CD14-positive monocyte (primary cell): ENCODE data around the gene CCDC51. TPM values are rescaled to one million over a fixed set of nuclear protein-coding genes. Genes with fewer than 3 reads are reported as not detected.

Experiments
- DNase-seq, 3 donors: peaks; one replicate each; pipeline ENCODE4 v3.0.0-alpha.2; 2011 to 2022
- H2AFZ ChIP-seq: 2 replicates; pipeline ENCODE4 v1.6.0; 2012; ENCODE audit warnings: mild to moderate bottlenecking, low read depth, low read length, inconsistent platforms; ENCODE audit not compliant: insufficient read depth, poor library complexity, severe bottlenecking
- H3K27ac ChIP-seq, 2 donors: 1 replicate in 1 of 2; 2 replicates in 1 of 2; pipeline ENCODE4 v1.5.1; 2012 to 2013; ENCODE audit warnings: low read length in 2 of 2, control low read depth in 1 of 2, inconsistent platforms in 1 of 2, low read depth in 1 of 2, mild to moderate bottlenecking in 1 of 2
- H3K27me3 ChIP-seq, 2 donors: one replicate each; pipeline versions ENCODE4 v1.6.0 to v1.6.1; 2011 to 2013; ENCODE audit warnings: low read length in 2 of 2; ENCODE audit not compliant: control insufficient read depth in 2 of 2, insufficient read depth in 2 of 2
- H3K36me3 ChIP-seq, 2 donors: replicated peaks in 1 of 2; 1 replicate in 1 of 2; 2 replicates in 1 of 2; pipeline versions ENCODE4 v1.5.1 to v1.6.1; 2012 to 2013; ENCODE audit warnings: low read length in 2 of 2, control low read depth in 1 of 2, inconsistent platforms in 1 of 2, mild to moderate bottlenecking in 1 of 2; ENCODE audit not compliant: insufficient read depth in 2 of 2, control insufficient read depth in 1 of 2
- H3K4me1 ChIP-seq, 2 donors: 1 replicate in 1 of 2; 2 replicates in 1 of 2; pipeline versions ENCODE4 v1.5.1 to v1.6.1; 2012 to 2013; ENCODE audit warnings: low read length in 2 of 2, control low read depth in 1 of 2, inconsistent platforms in 1 of 2, mild to moderate bottlenecking in 1 of 2, moderate library complexity in 1 of 2; ENCODE audit not compliant: insufficient read depth in 2 of 2, control insufficient read depth in 1 of 2
- H3K4me2 ChIP-seq: replicated peaks from 2 replicates; pipeline ENCODE3; 2012; ENCODE audit warnings: low read length, moderate library complexity, mild to moderate bottlenecking; ENCODE audit not compliant: poor library complexity, severe bottlenecking; ENCODE audit errors: extremely low read depth
- H3K4me3 ChIP-seq, 3 experiments: fragments of 200-600 bp in 1 of 3; sonication (generic) in 1 of 3; replicated peaks in 1 of 3; 1 replicate in 2 of 3; 2 replicates in 1 of 3; pipeline ENCODE4 v1.5.1; 2011 to 2013; ENCODE audit warnings: low read length in 3 of 3, mild to moderate bottlenecking in 3 of 3, control low read depth in 2 of 3, low read depth in 2 of 3, inconsistent platforms in 1 of 3, moderate library complexity in 1 of 3
- H3K79me2 ChIP-seq: 2 replicates; pipeline ENCODE4 v1.6.0; 2012; ENCODE audit warnings: mild to moderate bottlenecking, control low read depth, inconsistent platforms, low read length, moderate library complexity; ENCODE audit not compliant: insufficient read depth
- H3K9ac ChIP-seq: 2 replicates; pipeline ENCODE4 v1.6.0; 2017; ENCODE audit warnings: low read length, mild to moderate bottlenecking; ENCODE audit not compliant: insufficient read depth, poor library complexity, severe bottlenecking
- H3K9me3 ChIP-seq, 2 donors: replicated peaks in 1 of 2; 1 replicate in 1 of 2; 2 replicates in 1 of 2; pipeline versions ENCODE4 v1.5.1 to v1.6.1; 2012 to 2013; ENCODE audit warnings: low read length in 2 of 2, control low read depth in 1 of 2; ENCODE audit not compliant: control insufficient read depth in 1 of 2, insufficient read depth in 1 of 2
- H4K20me1 ChIP-seq: 2 replicates; pipeline ENCODE4 v1.6.0; 2012; ENCODE audit warnings: mild to moderate bottlenecking, low read length, control low read depth, moderate library complexity; ENCODE audit not compliant: insufficient read depth
- H3K27ac Mint-ChIP-seq, 7 donors: one replicate each; pipeline ENCODE4 v1.8.0; 2020; ENCODE audit warnings: mild to moderate bottlenecking in 7 of 7, mixed read lengths in 7 of 7, moderate library complexity in 6 of 7, inconsistent platforms in 2 of 7
- H3K27me3 Mint-ChIP-seq, 3 donors: one replicate each; pipeline ENCODE4 v1.8.0; 2021 to 2022; ENCODE audit warnings: low read depth in 3 of 3, mild to moderate bottlenecking in 3 of 3, mixed read lengths in 3 of 3, moderate library complexity in 3 of 3, inconsistent platforms in 1 of 3
- H3K36me3 Mint-ChIP-seq, 2 donors: one replicate each; pipeline ENCODE4 v1.8.0; 2020; ENCODE audit warnings: mixed read lengths in 2 of 2, inconsistent platforms in 1 of 2, mild to moderate bottlenecking in 1 of 2
- H3K4me1 Mint-ChIP-seq: one replicate; pipeline ENCODE4 v1.8.0; 2020; ENCODE audit warnings: mild to moderate bottlenecking, mixed read lengths
- H3K4me3 Mint-ChIP-seq, 2 donors: one replicate each; pipeline ENCODE4 v1.8.0; 2020; ENCODE audit warnings: mild to moderate bottlenecking in 2 of 2, mixed read lengths in 2 of 2, moderate library complexity in 1 of 2
- H3K9me3 Mint-ChIP-seq, 7 donors: one replicate each; pipeline ENCODE4 v1.8.0; 2020 to 2022; ENCODE audit warnings: mixed read lengths in 7 of 7, mild to moderate bottlenecking in 6 of 7, moderate library complexity in 6 of 7, inconsistent platforms in 2 of 7
- CTCF ChIP-seq: fragments of 200-600 bp; IDR thresholded peaks from one replicate; pipeline ENCODE4 v1.8.0; 2022; ENCODE audit warnings: antibody characterized with exemption, mild to moderate bottlenecking
- WGBS: methylation state at CpG from one replicate; pipeline ENCODE4 v1.1.5; 2013; ENCODE audit warnings: missing lambda C conversion rate; ENCODE audit not compliant: insufficient coverage; 5-methylcytosine and 5-hydroxymethylcytosine counted together
- intact Hi-C, 2 donors: fragments of 100-400 bp; cut with micrococcal nuclease; formaldehyde crosslinking; loops; one replicate each; pipeline versions ENCODE4 v1.15.0 to v1.15.1; 2023
- polyA plus RNA-seq, 3 donors: library from polyadenylated mRNA; depleted of rRNA in 1 of 3; unstranded in 2 of 3; stranded (reverse) in 1 of 3; fragments of 300-500 nt in 2 of 3; fragments of >200 nt in 1 of 3; fragmentation: Illumina TruSeq in 2 of 3; gene quantifications; 1 replicate in 2 of 3; 2 replicates in 1 of 3; pipeline ENCODE4 v1.2.3, GENCODE V29; 2012 to 2021

The CCDC51 gene
- polyA plus RNA-seq, 3 donors = 3.6 to 5.9 (median 5.4) TPM

GRCh38 chr3:48477959-48478520 is 38.1 kb upstream of the CCDC51 start:
- H3K79me2 ChIP-seq = peaks cover 5% of the 10 kb centered on the region
- H3K4me1 Mint-ChIP-seq = peaks cover 18% of the 10 kb centered on the region
- peaks cover 8% of the 10 kb centered on the region in 2 donors for H3K4me1 ChIP-seq

DNA sequence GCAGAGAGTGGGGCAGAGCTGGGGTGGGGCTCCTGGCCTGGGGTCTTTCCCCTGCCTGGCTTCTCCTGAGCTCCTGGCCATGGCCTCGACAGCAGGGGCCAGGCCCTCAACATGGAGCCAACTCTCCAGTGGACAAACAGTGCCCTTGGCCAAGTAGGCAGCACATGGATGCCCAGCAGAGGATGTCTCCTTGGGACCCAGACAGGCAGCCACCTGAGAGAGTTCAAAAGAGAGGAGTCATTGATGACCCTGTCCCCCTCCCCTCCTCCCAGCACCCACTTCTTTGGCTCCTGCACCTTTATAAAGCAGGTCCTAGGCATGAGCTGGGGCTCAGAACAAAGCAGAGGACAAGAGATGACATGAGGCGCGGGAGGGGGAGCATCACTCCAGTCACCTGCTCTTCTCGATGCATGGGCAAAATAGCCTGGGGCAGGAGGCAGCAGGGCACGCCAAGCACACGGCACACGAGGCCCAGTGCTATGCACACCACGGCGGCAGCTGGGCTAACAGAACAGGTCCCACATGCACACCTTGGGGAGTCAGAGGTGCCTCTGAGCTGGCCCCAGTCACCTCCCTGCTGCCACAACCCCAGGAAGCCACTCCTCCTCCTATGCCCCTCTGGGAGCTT is 36.6 kb upstream of the CCDC51 start:
- H3K9me3 ChIP-seq = no peaks in the 10 kb centered on the region
- intact Hi-C loops = no loop called here
- no peak overlapping the region for H2AFZ ChIP-seq
- no peak overlapping the region for H3K4me2 ChIP-seq
- Mint-ChIP-seq H3K9me3 (no peaks in the 10 kb centered on the region), H3K36me3 (peaks cover 43 to 63% of the 10 kb centered on the region in 2 donors), H3K27me3 (peaks cover 0 to under 1% (median 0%) of the 10 kb centered on the region in 3 donors), H3K27ac (peak overlapping the region in 2 of 7 donors; percentile 35 to 36), H3K4me1 (peaks cover 23% of the 10 kb centered on the region), H3K4me3 (no peak overlapping the region)
- H3K4me1 ChIP-seq = peaks cover 18 to 23% of the 10 kb centered on the region in 2 donors
- H3K9ac ChIP-seq = no peak overlapping the region
- DNase-seq = no peak
- peaks cover 19% of the 10 kb centered on the region for H4K20me1 ChIP-seq
- WGBS = 96% methylated on average over 9 of the region's 9 CpGs
- H3K27ac ChIP-seq = no peak overlapping the region
- peaks cover 17% of the 10 kb centered on the region for H3K79me2 ChIP-seq
- no peak for TF ChIP-seq CTCF
- no peaks in the 10 kb centered on the region for H3K27me3 ChIP-seq
- H3K4me3 ChIP-seq = no peak overlapping the region
- peaks cover 16 to 50% of the 10 kb centered on the region in 2 donors for H3K36me3 ChIP-seq

More at GRCh38 chr3:48477959-48478520, 38.1 kb upstream of the CCDC51 start:
- Mint-ChIP-seq H3K27me3 (peaks cover 0 to 1% (median 0%) of the 10 kb centered on the region in 3 donors), H3K27ac (peak overlapping the region in 2 of 7 donors; percentile 57 to 59), H3K4me3 (no peak overlapping the region), H3K36me3 (peaks cover 44 to 71% of the 10 kb centered on the region in 2 donors), H3K9me3 (no peaks in the 10 kb centered on the region)
- Histone ChIP-seq H4K20me1 (peaks cover 19% of the 10 kb centered on the region), H3K27me3 (no peaks in the 10 kb centered on the region), H3K9ac (no peak overlapping the region), H3K4me2 (no peak overlapping the region), H3K36me3 (peaks cover 16 to 50% of the 10 kb centered on the region in 2 donors), H3K4me3 (no peak overlapping the region), H3K27ac (no peak overlapping the region), H3K9me3 (no peaks in the 10 kb centered on the region), H2AFZ (no peak overlapping the region)
- intact Hi-C loops = no loop called here
- 95% methylated on average over 6 of the region's 9 CpGs for WGBS
- no peak for DNase-seq
- TF ChIP-seq CTCF = no peak
